Loucy (cell line): ENCODE data around the gene NCOA1.

Experiments
- H2AFZ ChIP-seq: fragments of 200-600 bp; sonication (generic); 2 replicates; pipeline ENCODE4 v1.6.0; 2016; ENCODE audit warnings: antibody characterized with exemption, mild to moderate bottlenecking, low read length, moderate library complexity
- H3F3A ChIP-seq: fragments of 200-600 bp; 2 replicates; pipeline ENCODE4 v1.6.0; 2016; ENCODE audit warnings: antibody characterized with exemption, low read depth, mild to moderate bottlenecking
- H3K27me3 ChIP-seq: fragments of 200-600 bp; sonication (generic); 2 replicates; pipeline ENCODE4 v1.6.1; 2014; ENCODE audit warnings: low read length, mild to moderate bottlenecking; ENCODE audit not compliant: insufficient read depth, poor library complexity, severe bottlenecking
- H3K36me3 ChIP-seq: fragments of 200-600 bp; sonication (generic); 2 replicates; pipeline ENCODE4 v1.6.1; 2016; ENCODE audit warnings: low read length; ENCODE audit not compliant: insufficient read depth
- H3K4me1 ChIP-seq: fragments of 200-600 bp; sonication (generic); 2 replicates; pipeline ENCODE4 v1.5.1; 2014; ENCODE audit warnings: low read length, mild to moderate bottlenecking; ENCODE audit not compliant: insufficient read depth, poor library complexity, severe bottlenecking
- H3K4me2 ChIP-seq: fragments of 200-600 bp; sonication (generic); 2 replicates; pipeline ENCODE4 v1.6.0; 2014; ENCODE audit warnings: antibody characterized with exemption, low read length, low read depth, mild to moderate bottlenecking; ENCODE audit not compliant: poor library complexity, severe bottlenecking
- H3K4me3 ChIP-seq: fragments of 200-600 bp; sonication (generic); 2 replicates; pipeline ENCODE4 v1.5.1; 2014; ENCODE audit warnings: low read length, mild to moderate bottlenecking, mixed read lengths; ENCODE audit not compliant: poor library complexity, severe bottlenecking
- H3K79me2 ChIP-seq: fragments of 200-600 bp; sonication (generic); 2 replicates; pipeline ENCODE4 v1.6.1; 2014; ENCODE audit warnings: low read length; ENCODE audit not compliant: insufficient read depth
- H3K9ac ChIP-seq: fragments of 200-600 bp; sonication (generic); 2 replicates; pipeline ENCODE4 v1.6.0; 2014; ENCODE audit warnings: mild to moderate bottlenecking, low read depth, low read length, moderate library complexity; ENCODE audit not compliant: poor library complexity, severe bottlenecking
- H3K9me2 ChIP-seq: fragments of 200-600 bp; sonication (generic); replicated peaks from 2 replicates; pipeline ENCODE4 v1.6.1; 2016; ENCODE audit warnings: low read depth, low read length, mixed read lengths
- H3K9me3 ChIP-seq: fragments of 200-600 bp; sonication (generic); 2 replicates; pipeline ENCODE4 v1.6.1; 2014; ENCODE audit warnings: mild to moderate bottlenecking, antibody characterized with exemption, low read length, low read depth; ENCODE audit not compliant: insufficient read depth
- H4K20me1 ChIP-seq: fragments of 200-600 bp; sonication (generic); 2 replicates; pipeline ENCODE4 v1.6.0; 2014; ENCODE audit warnings: antibody characterized with exemption, low read length, mild to moderate bottlenecking; ENCODE audit not compliant: insufficient read depth, poor library complexity, severe bottlenecking
- EZH2phosphoT487 ChIP-seq: fragments of 200-600 bp; IDR thresholded peaks from 2 replicates; pipeline ENCODE4 v1.6.1; 2018; ENCODE audit warnings: antibody characterized with exemption, mild to moderate bottlenecking, moderate library complexity, borderline replicate concordance
- TF ChIP-seq, protein P1 (sequence below): fragments of 200-600 bp; sonication (generic); conservative IDR thresholded peaks from 2 replicates; pipeline ENCODE4 v1.5.1; 2014; ENCODE audit warnings: mild to moderate bottlenecking, antibody characterized with exemption, low read length

NCOA1 gene

DNA sequence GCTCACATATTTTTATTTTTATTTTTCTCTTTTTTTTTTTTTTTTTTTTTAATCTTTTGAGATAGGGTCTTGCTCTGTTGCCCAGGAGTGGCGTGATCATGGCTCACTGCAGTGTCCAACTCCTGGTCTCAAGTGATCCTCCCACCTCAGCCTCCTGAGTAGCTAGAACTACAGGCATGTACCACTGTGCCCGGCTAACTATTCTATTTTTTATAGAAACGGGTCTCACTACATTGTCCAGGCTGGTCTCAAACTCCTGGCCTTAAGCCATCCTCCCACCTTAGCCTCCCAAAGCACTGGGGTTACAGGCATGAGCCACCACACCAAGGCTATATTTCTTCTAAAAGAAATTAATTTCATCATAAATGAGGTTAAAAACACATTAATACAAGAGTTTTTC lies 256.2 kb downstream of the NCOA1 start:
- Histone ChIP-seq H3K27me3 (no peaks in the 10 kb centered on the region), H3K9me2 (no peaks in the 10 kb centered on the region), H3K79me2 (no peaks in the 10 kb centered on the region), H3K4me2 (no peak overlapping the region), H3K4me1 (no peaks in the 10 kb centered on the region), H3K9ac (no peak overlapping the region), H3K9me3 (no peaks in the 10 kb centered on the region), H3K36me3 (peaks cover 13% of the 10 kb centered on the region; the same call in 1 of the 2 replicates), H3K4me3 (no peak overlapping the region), H4K20me1 (no peaks in the 10 kb centered on the region), H3F3A (no peaks in the 10 kb centered on the region), H2AFZ (no peak overlapping the region)
- TF ChIP-seq, protein P1, sequence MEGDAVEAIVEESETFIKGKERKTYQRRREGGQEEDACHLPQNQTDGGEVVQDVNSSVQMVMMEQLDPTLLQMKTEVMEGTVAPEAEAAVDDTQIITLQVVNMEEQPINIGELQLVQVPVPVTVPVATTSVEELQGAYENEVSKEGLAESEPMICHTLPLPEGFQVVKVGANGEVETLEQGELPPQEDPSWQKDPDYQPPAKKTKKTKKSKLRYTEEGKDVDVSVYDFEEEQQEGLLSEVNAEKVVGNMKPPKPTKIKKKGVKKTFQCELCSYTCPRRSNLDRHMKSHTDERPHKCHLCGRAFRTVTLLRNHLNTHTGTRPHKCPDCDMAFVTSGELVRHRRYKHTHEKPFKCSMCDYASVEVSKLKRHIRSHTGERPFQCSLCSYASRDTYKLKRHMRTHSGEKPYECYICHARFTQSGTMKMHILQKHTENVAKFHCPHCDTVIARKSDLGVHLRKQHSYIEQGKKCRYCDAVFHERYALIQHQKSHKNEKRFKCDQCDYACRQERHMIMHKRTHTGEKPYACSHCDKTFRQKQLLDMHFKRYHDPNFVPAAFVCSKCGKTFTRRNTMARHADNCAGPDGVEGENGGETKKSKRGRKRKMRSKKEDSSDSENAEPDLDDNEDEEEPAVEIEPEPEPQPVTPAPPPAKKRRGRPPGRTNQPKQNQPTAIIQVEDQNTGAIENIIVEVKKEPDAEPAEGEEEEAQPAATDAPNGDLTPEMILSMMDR, result no peak
- no peak for TF ChIP-seq EZH2phosphoT487

DNA sequence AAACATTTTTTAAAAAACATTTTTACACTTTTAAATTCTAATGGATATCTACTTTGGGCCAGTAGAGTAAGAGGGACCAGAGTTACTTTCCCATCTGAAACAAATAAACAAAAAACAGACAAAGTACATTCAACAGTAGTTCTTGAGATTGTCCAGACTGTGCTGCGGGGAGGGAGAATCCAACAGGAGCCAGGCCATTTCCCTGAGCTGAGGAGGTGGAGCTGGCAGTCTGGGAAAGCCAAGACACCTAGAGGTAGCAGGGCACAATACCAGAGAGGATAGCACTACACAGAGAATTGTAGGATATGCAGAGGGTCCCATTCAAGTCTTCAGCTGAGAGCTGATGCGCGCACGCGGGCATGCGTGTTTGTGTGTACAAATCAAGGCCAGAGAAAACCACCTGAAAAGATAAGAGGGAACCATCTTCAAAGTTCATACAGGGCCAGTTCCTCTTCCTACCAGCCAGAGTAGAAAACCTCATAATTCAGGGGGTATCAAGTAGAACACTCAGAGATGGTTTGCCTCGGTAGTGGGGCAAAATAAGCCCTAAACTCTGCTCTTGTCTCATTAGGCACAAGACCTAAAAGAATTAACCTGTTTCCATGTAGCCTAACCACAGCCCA lies 258.1 kb downstream of the NCOA1 start:
- H3K9ac ChIP-seq, result no peak overlapping the region
- no peaks in the 10 kb centered on the region for H3K79me2 ChIP-seq
- no peak overlapping the region for H3K4me3 ChIP-seq

DNA sequence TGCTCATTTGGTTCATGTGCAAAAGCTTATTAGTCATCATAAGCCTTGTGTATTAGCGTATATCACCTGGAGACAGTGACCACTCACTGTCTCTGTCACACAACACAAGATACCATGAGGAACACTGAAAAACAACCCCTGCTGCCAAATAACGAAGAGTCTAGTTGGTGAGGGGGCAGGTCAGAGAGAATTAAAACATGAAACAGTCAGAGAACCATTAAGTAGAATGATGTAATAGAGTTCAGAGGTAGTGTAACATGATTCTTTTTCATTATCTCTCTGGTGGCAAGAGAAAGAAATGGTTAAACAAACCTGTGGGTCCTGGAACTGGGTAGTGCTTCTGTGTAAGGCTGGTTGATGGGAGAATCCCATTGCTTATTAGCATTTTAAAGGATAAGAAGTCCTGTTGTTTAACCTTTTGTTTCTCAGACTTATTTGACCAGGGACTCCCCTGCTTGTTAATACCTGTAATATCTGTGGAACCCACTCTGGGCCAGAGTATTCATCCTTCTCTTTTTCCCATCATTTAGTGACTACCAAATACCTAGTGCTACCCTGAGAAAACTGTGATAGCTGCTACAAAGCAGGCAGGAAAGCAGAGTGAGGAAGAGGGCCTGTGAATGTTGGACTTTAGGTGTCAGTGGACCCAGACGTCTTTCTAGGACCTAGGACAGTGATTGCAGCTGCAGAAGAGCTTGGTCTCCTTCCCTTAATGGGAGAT lies 264.1 kb downstream of the NCOA1 start:
- H3K4me3 ChIP-seq, result no peak overlapping the region
- H3K4me1 ChIP-seq, result no peaks in the 10 kb centered on the region
- H3K9me3 ChIP-seq, result no peaks in the 10 kb centered on the region
- no peaks in the 10 kb centered on the region for H3K79me2 ChIP-seq
- H3K4me2 ChIP-seq, result no peak overlapping the region
- H3K36me3 ChIP-seq, result peaks cover 50% of the 10 kb centered on the region; the same call in 1 of the 2 replicates
- H3F3A ChIP-seq, result no peaks in the 10 kb centered on the region
- H3K9ac ChIP-seq, result no peak overlapping the region
- no peaks in the 10 kb centered on the region for H4K20me1 ChIP-seq
- H3K27me3 ChIP-seq, result no peaks in the 10 kb centered on the region
- TF ChIP-seq, protein P1, result no peak
- no peak for TF ChIP-seq EZH2phosphoT487
- H2AFZ ChIP-seq, result no peak overlapping the region
- no peaks in the 10 kb centered on the region for H3K9me2 ChIP-seq

More for the DNA sequence above, 258.1 kb downstream of the NCOA1 start:
- TF ChIP-seq, protein P1, result no peak
- no peak for TF ChIP-seq EZH2phosphoT487
- no peaks in the 10 kb centered on the region for H3K9me3 ChIP-seq
- H3K36me3 ChIP-seq, result peaks cover 21% of the 10 kb centered on the region; the same call in 1 of the 2 replicates
- no peaks in the 10 kb centered on the region for H4K20me1 ChIP-seq
- no peaks in the 10 kb centered on the region for H3F3A ChIP-seq
- H3K4me2 ChIP-seq, result no peak overlapping the region
- no peaks in the 10 kb centered on the region for H3K9me2 ChIP-seq
- H3K4me1 ChIP-seq, result no peaks in the 10 kb centered on the region
- no peaks in the 10 kb centered on the region for H3K27me3 ChIP-seq
- H2AFZ ChIP-seq, result no peak overlapping the region
